Naive thymus-derived CD4-positive, alpha-beta T cell (primary cell): ENCODE measurements around the gene ARG1. TPM values are rescaled to one million over a fixed set of nuclear protein-coding genes. Genes with fewer than 3 reads are reported as not detected.

Experiments used
- ATAC-seq: fragments of 150-1000 bp; cut with Tn5 transposase; 2 replicates; pipeline ENCODE4 v1.10.0; 2021; ENCODE audit warnings: mild to moderate bottlenecking, moderate library complexity
- CTCF ChIA-PET: fragments of 350-600 bp; sonication (Branson Sonifier 250); formaldehyde crosslinking; loops from one replicate; lab custom pipeline; 2021; ENCODE audit warnings: antibody characterized with exemption; lab: Charles Lee
- POLR2A ChIA-PET: fragments of 350-600 bp; sonication (Branson Sonifier 250); formaldehyde crosslinking; loops from one replicate; lab custom pipeline; 2021; ENCODE audit warnings: antibody characterized with exemption, inconsistent platforms; lab: Charles Lee
- DNase-seq, 9 donors: peaks; one replicate each; pipeline versions ENCODE4 v3.0.0 to v3.0.0-alpha.2; 2020 to 2022; ENCODE audit warnings: mixed read lengths in 1 of 9
- H3K27ac ChIP-seq: one replicate; pipeline ENCODE4 v1.7.0; 2013; ENCODE audit warnings: mild to moderate bottlenecking, low read depth, low read length, moderate library complexity
- H3K27me3 ChIP-seq, 2 donors: one replicate each; pipeline ENCODE4 v1.7.0; 2013; ENCODE audit warnings: low read length in 2 of 2, mild to moderate bottlenecking in 2 of 2, moderate library complexity in 2 of 2; ENCODE audit not compliant: control insufficient read depth in 2 of 2, insufficient read depth in 2 of 2
- H3K36me3 ChIP-seq, 3 experiments: 1 replicate in 2 of 3; 2 replicates in 1 of 3; pipeline ENCODE4 v1.7.0; 2013; ENCODE audit warnings: low read length in 3 of 3, mild to moderate bottlenecking in 3 of 3, moderate library complexity in 1 of 3; ENCODE audit not compliant: insufficient read depth in 3 of 3, control insufficient read depth in 2 of 3
- H3K4me1 ChIP-seq, 2 donors: one replicate each; pipeline ENCODE4 v1.7.0; 2013; ENCODE audit warnings: low read length in 2 of 2, mild to moderate bottlenecking in 2 of 2, moderate library complexity in 1 of 2; ENCODE audit not compliant: control insufficient read depth in 2 of 2, insufficient read depth in 2 of 2
- H3K4me3 ChIP-seq: 2 replicates; pipeline ENCODE4 v1.7.0; 2013; ENCODE audit warnings: mild to moderate bottlenecking, low read length
- H3K9me3 ChIP-seq, 3 experiments: 1 replicate in 2 of 3; 2 replicates in 1 of 3; pipeline ENCODE4 v1.7.0; 2013; ENCODE audit warnings: low read length in 3 of 3; ENCODE audit not compliant: control insufficient read depth in 2 of 3
- H3K27ac Mint-ChIP-seq, 9 donors: one replicate each; pipeline ENCODE4 v1.8.0; 2020 to 2022; ENCODE audit warnings: mixed read lengths in 9 of 9, mild to moderate bottlenecking in 8 of 9, moderate library complexity in 5 of 9, inconsistent platforms in 2 of 9
- H3K27me3 Mint-ChIP-seq, 5 donors: one replicate each; pipeline ENCODE4 v1.8.0; 2021 to 2022; ENCODE audit warnings: mixed read lengths in 5 of 5, mild to moderate bottlenecking in 1 of 5
- H3K36me3 Mint-ChIP-seq, 5 donors: one replicate each; pipeline ENCODE4 v1.8.0; 2020 to 2022; ENCODE audit warnings: mixed read lengths in 5 of 5, mild to moderate bottlenecking in 3 of 5, inconsistent platforms in 1 of 5
- H3K4me1 Mint-ChIP-seq, 7 donors: one replicate each; pipeline ENCODE4 v1.8.0; 2020 to 2022; ENCODE audit warnings: mixed read lengths in 7 of 7, mild to moderate bottlenecking in 3 of 7, inconsistent platforms in 1 of 7
- H3K4me3 Mint-ChIP-seq, 10 donors: one replicate each; pipeline ENCODE4 v1.8.0; 2020 to 2022; ENCODE audit warnings: mild to moderate bottlenecking in 10 of 10, mixed read lengths in 10 of 10, moderate library complexity in 6 of 10, inconsistent platforms in 2 of 10
- H3K9me3 Mint-ChIP-seq, 11 donors: one replicate each; pipeline ENCODE4 v1.8.0; 2020 to 2022; ENCODE audit warnings: mixed read lengths in 11 of 11, mild to moderate bottlenecking in 4 of 11, inconsistent platforms in 1 of 11, moderate library complexity in 1 of 11
- intact Hi-C, 2 donors: fragments of 100-400 bp; cut with micrococcal nuclease; formaldehyde crosslinking; loops; one replicate each; pipeline ENCODE4 v1.15.1; 2023
- polyA plus RNA-seq, 2 donors: library from polyadenylated mRNA; unstranded; fragments of 300-500 nt; fragmentation: Illumina TruSeq; gene quantifications; one replicate each; pipeline ENCODE4 v1.2.3, GENCODE V29; 2021
- total RNA-seq, 6 experiments: library from RNA in 5 of 6; stranded (reverse) in 5 of 6; gene quantifications; 1 replicate in 5 of 6; 2 replicates in 1 of 6; pipeline ENCODE4 v1.2.3 and lab custom pipeline; 2021 to 2026

Gene ARG1
- total and polyA plus RNA-seq, 7 experiments from 2014 or later, result not detected

DNA sequence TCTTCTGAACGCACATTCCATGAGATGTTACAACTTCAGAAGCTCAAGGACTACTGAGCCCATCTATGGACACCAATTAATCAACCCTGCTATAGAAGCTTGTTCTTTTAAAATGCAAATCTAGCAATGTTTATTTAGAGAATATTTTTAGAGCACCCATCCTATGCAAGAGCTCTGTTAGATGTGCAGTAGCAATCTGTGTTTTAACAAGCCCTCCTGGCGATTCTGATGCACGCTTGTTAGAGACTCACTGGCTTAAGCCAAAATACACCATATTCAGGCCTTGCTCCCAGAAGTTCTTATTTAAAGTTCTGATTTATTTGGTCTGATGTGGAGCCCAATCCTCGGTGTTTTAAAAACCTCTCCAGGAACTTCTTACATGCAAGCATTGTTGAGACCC is 21.1 kb upstream of the ARG1 start:
- Histone ChIP-seq H3K4me3 (no peak overlapping the region), H3K9me3 (no peaks in the 10 kb centered on the region), H3K27me3 (no peaks in the 10 kb centered on the region), H3K36me3 (no peaks in the 10 kb centered on the region), H3K27ac (no peak overlapping the region), H3K4me1 (no peaks in the 10 kb centered on the region)
- Mint-ChIP-seq H3K9me3 (no peaks in the 10 kb centered on the region), H3K36me3 (no peaks in the 10 kb centered on the region), H3K4me1 (no peaks in the 10 kb centered on the region), H3K27me3 (peaks cover 0 to 12% (median 2%) of the 10 kb centered on the region in 5 donors), H3K4me3 (no peak overlapping the region), H3K27ac (no peak overlapping the region)
- intact Hi-C loops, result no loop called here
- no peak for ATAC-seq
- no peak for DNase-seq
- POLR2A ChIA-PET, result no interaction called here
- CTCF ChIA-PET, result no interaction called here

DNA sequence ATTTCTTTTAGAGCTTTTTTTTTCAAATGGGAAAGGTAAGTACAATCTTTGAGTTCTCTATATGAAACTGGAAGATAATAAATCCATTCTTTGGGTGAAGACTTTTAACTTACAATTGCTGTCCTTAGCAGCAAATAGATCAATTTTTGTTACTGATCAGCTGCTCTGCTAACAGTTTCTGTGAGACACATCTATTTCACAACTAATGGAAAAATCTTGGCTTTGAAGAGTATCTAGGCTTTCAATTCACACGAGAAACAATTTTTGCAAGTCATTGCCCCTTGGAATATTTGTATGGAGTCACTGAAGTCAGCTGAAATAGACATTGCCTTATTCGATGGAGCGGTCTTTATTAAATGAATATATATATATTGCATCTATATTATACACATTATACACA is 20.5 kb upstream of the ARG1 start:
- no peaks in the 10 kb centered on the region for H3K27me3 ChIP-seq
- Mint-ChIP-seq H3K27ac (no peak overlapping the region), H3K9me3 (no peaks in the 10 kb centered on the region), H3K4me1 (no peaks in the 10 kb centered on the region), H3K27me3 (peaks cover 0 to 12% (median 2%) of the 10 kb centered on the region in 5 donors), H3K36me3 (no peaks in the 10 kb centered on the region), H3K4me3 (no peak overlapping the region)
- no peaks in the 10 kb centered on the region for H3K4me1 ChIP-seq
- H3K27ac ChIP-seq, result no peak overlapping the region
- intact Hi-C loops, result no loop called here
- no peaks in the 10 kb centered on the region for H3K36me3 ChIP-seq
- no peak overlapping the region for H3K4me3 ChIP-seq
- ChIA-PET CTCF (no interaction called here), POLR2A (no interaction called here)
- no peak for DNase-seq
- ATAC-seq, result no peak
- no peaks in the 10 kb centered on the region for H3K9me3 ChIP-seq

DNA sequence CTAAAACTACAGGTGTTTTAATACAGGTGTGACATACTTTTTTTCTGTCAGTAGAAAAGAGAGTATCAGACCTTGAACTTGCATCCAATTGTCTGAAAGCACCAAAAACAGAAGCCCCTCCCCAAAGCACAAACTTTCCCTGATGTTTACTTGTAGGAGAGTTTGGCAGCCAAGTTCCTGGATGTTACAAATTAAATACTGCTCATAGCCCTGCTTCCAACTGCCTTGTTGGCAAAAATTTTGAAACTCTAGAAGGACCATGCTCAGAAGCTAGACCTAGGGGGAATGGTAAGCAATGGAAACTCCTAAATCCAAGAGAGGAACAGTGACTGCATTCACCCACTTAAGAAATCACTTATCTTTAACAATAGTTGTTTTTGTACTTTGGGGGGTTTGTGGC is 17.0 kb upstream of the ARG1 start:
- no peaks in the 10 kb centered on the region for H3K27me3 ChIP-seq
- no peaks in the 10 kb centered on the region for H3K36me3 ChIP-seq
- no peaks in the 10 kb centered on the region for H3K4me1 ChIP-seq
- Mint-ChIP-seq H3K4me3 (no peak overlapping the region), H3K36me3 (peaks cover 0 to 3% (median 0%) of the 10 kb centered on the region in 5 donors), H3K9me3 (peaks cover 0 to 1% (median 0%) of the 10 kb centered on the region in 11 donors), H3K27ac (no peak overlapping the region), H3K27me3 (peaks cover 0 to 7% (median 2%) of the 10 kb centered on the region in 5 donors), H3K4me1 (no peaks in the 10 kb centered on the region)
- CTCF ChIA-PET, result no interaction called here
- H3K9me3 ChIP-seq, result no peaks in the 10 kb centered on the region
- DNase-seq (no peak), ATAC-seq (no peak)
- H3K27ac ChIP-seq, result no peak overlapping the region
- POLR2A ChIA-PET, result no interaction called here
- intact Hi-C loops, result no loop called here
- no peak overlapping the region for H3K4me3 ChIP-seq

DNA sequence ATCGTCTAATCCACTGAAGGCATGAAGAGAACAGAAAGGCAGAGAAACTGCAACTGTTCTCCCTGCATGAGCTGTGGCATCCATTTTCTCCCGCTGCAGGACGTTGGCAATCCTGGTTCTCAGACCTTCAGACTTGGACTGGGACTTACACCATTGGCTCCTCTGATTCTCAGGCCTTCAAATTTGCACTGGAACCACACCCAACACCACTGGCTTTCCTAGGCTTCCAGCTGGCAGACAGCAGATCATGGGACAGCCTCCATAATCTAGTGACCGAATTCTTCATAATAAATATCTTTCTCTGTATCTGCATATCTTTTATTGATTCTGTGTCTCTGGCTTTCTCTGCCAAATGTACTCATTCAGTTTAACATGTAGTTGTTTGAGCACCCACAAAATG is 14.1 kb upstream of the ARG1 start:
- H3K27me3 Mint-ChIP-seq, result peaks cover 0 to 5% (median under 1%) of the 10 kb centered on the region in 5 donors
- CTCF ChIA-PET, result no interaction called here
- H3K27ac Mint-ChIP-seq, result no peak overlapping the region
- intact Hi-C loops, result no loop called here
- no peaks in the 10 kb centered on the region for H3K4me1 ChIP-seq
- no peaks in the 10 kb centered on the region for H3K9me3 ChIP-seq
- no peak overlapping the region for H3K4me3 ChIP-seq
- POLR2A ChIA-PET, result interaction anchor here (0.7 kb wide), 1 partner anchor 14 kb away, joined by 4 read pairs; no protein-coding TSS in a partner anchor
- H3K27ac ChIP-seq, result no peak overlapping the region
- H3K36me3 Mint-ChIP-seq, result peaks cover 0 to 3% (median 0%) of the 10 kb centered on the region in 5 donors
- ATAC-seq (no peak), DNase-seq (no peak)
- H3K4me1 Mint-ChIP-seq, result no peaks in the 10 kb centered on the region
- peaks cover 0 to 1% (median 0%) of the 10 kb centered on the region in 11 donors for H3K9me3 Mint-ChIP-seq
- no peak overlapping the region for H3K4me3 Mint-ChIP-seq
- no peaks in the 10 kb centered on the region for H3K36me3 ChIP-seq
- H3K27me3 ChIP-seq, result no peaks in the 10 kb centered on the region

DNA sequence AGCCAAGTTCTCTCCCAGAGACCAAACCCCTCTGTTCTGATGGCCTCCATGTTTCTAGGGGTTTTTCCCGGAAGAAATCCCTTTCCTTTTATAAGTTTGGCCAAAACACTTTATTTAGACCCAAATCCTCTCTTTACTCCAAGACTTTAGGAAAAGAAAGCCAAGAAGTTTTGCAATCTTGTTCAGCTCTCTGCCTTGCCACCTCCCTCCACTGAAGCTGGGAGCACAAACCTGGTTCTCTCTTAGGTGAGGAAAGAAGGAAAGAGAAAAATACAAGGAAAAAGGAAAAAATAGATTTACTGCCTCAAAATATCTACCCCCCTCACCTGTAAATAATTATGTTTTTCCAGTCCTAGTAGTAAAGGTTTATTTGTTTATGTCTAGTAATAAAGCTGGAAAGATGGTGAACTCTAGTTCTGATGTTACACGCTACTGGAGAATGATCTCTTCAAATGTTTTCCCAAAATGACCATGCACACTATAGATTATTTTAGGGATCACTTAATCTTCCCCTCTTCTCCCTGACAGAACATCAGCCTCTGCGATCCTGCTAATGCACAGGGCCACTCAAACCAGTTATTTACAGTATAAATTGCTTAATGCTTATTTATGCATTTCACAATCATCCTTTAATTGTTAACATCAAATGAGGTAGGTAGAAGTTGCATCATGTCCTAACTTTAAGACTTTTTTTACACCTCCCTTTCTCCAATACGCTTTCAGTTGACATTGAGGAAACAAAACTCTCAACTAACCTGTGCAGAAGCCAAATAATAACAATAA is 10.9 kb upstream of the ARG1 start:
- no peaks in the 10 kb centered on the region for H3K4me1 Mint-ChIP-seq
- peaks cover 0 to 3% (median 0%) of the 10 kb centered on the region in 5 donors for H3K27me3 Mint-ChIP-seq
- H3K36me3 ChIP-seq, result no peaks in the 10 kb centered on the region
- H3K27ac Mint-ChIP-seq, result no peak overlapping the region
- no peaks in the 10 kb centered on the region for H3K27me3 ChIP-seq
- no peaks in the 10 kb centered on the region for H3K4me1 ChIP-seq
- POLR2A ChIA-PET, result no interaction called here
- peaks cover 0 to 4% (median 0%) of the 10 kb centered on the region in 11 donors for H3K9me3 Mint-ChIP-seq
- no peaks in the 10 kb centered on the region for H3K9me3 ChIP-seq
- no peak for ATAC-seq
- no peak overlapping the region for H3K4me3 Mint-ChIP-seq
- DNase-seq, result no peak
- H3K4me3 ChIP-seq, result no peak overlapping the region
- intact Hi-C loops, result no loop called here
- H3K36me3 Mint-ChIP-seq, result peaks cover 0 to 4% (median 3%) of the 10 kb centered on the region in 5 donors
- H3K27ac ChIP-seq, result no peak overlapping the region
- CTCF ChIA-PET, result no interaction called here

DNA sequence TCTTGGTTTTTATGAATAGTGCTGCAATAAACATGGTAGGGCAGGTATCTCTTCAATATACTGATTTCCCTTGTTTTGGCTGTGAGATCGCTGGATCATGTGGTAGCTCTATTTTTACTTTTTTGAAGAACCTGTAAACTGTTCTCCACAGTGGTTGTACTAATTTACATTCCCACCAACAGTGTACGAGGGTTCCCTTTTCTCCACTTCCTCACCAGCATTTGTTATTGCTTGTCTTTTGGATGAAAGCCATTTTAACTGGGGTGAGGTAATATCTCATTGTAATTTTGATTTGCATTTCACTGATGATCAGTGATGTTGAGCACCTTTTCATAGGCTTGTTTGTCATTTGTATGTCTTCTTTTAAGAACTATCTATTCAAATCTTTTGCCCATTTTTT is 8.0 kb upstream of the ARG1 start:
- intact Hi-C loops, result no loop called here
- H3K27ac Mint-ChIP-seq, result no peak overlapping the region

DNA sequence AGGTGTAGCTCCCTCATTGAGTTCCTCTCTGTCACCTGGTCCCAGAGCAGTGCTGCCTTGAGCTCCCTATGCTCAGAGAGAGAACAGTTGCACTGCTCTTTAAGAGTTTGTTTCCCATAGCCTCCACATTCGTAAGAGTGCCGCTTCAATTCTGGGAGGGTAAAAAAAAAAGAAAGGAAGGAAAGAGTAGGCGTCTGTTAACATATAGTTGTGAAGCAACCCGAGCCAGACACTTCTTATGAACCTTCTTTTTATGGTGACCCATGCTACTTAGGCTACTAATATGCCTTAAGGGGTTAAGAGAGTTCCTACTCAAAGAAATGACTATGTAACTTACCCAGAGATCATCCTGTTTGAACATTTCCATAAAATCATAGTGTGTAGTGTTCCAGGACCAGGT is 4.3 kb upstream of the ARG1 start:
- CTCF ChIA-PET, result no interaction called here
- Mint-ChIP-seq H3K27ac (peak overlapping the region in 1 of 9 donors; percentile 17), H3K4me1 (peaks cover 0 to 3% (median 0%) of the 10 kb centered on the region in 7 donors), H3K4me3 (no peak overlapping the region), H3K36me3 (peaks cover 7 to 27% (median 15%) of the 10 kb centered on the region in 5 donors), H3K27me3 (peaks cover 0 to 3% (median 0%) of the 10 kb centered on the region in 5 donors), H3K9me3 (peaks cover 0 to 4% (median 0%) of the 10 kb centered on the region in 11 donors)
- H3K36me3 ChIP-seq, result no peaks in the 10 kb centered on the region
- H3K27ac ChIP-seq, result no peak overlapping the region
- intact Hi-C loops, result no loop called here
- POLR2A ChIA-PET, result no interaction called here
- H3K4me1 ChIP-seq, result no peaks in the 10 kb centered on the region
- no peak overlapping the region for H3K4me3 ChIP-seq
- H3K27me3 ChIP-seq, result no peaks in the 10 kb centered on the region
- no peak for DNase-seq
- no peaks in the 10 kb centered on the region for H3K9me3 ChIP-seq
- ATAC-seq, result no peak

More for the DNA sequence above, 8.0 kb upstream of the ARG1 start:
- Histone ChIP-seq H3K4me3 (no peak overlapping the region), H3K27ac (no peak overlapping the region), H3K9me3 (no peaks in the 10 kb centered on the region), H3K4me1 (no peaks in the 10 kb centered on the region), H3K27me3 (no peaks in the 10 kb centered on the region), H3K36me3 (no peaks in the 10 kb centered on the region)
- no peak for DNase-seq
- POLR2A ChIA-PET, result no interaction called here
- Mint-ChIP-seq H3K9me3 (peaks cover 0 to 4% (median 0%) of the 10 kb centered on the region in 11 donors), H3K4me1 (peaks cover 0 to 3% (median 0%) of the 10 kb centered on the region in 7 donors), H3K4me3 (no peak overlapping the region), H3K27me3 (peaks cover 0 to 3% (median 0%) of the 10 kb centered on the region in 5 donors), H3K36me3 (peaks cover 0 to 8% (median 4%) of the 10 kb centered on the region in 5 donors)
- CTCF ChIA-PET, result interaction anchor here (0.6 kb wide), 1 partner anchor 96 kb away, joined by 3 read pairs; no protein-coding TSS in a partner anchor
- ATAC-seq, result no peak
